Measurements from ENCODE around the gene OPHN1. TPM values are rescaled to one million over a fixed set of nuclear protein-coding genes. Genes with fewer than 3 reads are reported as not detected.

Gene OPHN1
- total RNA-seq, result 20.4 TPM

GRCh38 chrX:68433155-68433980, at the start of gene OPHN1:
OPHN1 (minus strand) TSS chrX:68433495; CDS start chrX:68433020, 475 bp downstream.

Small RNA genes lying within 50 kb of the gene (small RNA-seq; reads per million reads assigned to genes)
- gene RF00019 (ENCODE audit: low replicate concordance), result not detected
- gene RNU6-1225P (ENCODE audit: low replicate concordance), result not detected

Other genes with a start within 250 kb of the OPHN1 start
- gene YIPF6, start 65.6 kb upstream of the OPHN1 start, total RNA-seq, result 32.9 TPM
- 32.3 TPM for gene STARD8, start 214.2 kb upstream of the OPHN1 start, total RNA-seq